HepG2 (cell line): ENCODE data around the gene ZPR1. TPM values are rescaled to one million over a fixed set of nuclear protein-coding genes. Genes with fewer than 3 reads are reported as not detected.

Experiments used
- ARID4A ChIP-seq: sonication (generic); formaldehyde crosslinking; IDR thresholded peaks from 2 replicates; pipeline ENCODE4 v1.5.0; 2020; ENCODE audit warnings: mild to moderate bottlenecking, missing genetic modification reagents, borderline replicate concordance
- ATF3 ChIP-seq: sonication (generic); formaldehyde crosslinking; IDR thresholded peaks from 2 replicates; pipeline ENCODE4 v1.4.0; 2020; ENCODE audit warnings: missing genetic modification reagents
- CREB3 ChIP-seq: sonication (generic); formaldehyde crosslinking; IDR thresholded peaks from 2 replicates; pipeline ENCODE4 v1.5.0; 2020; ENCODE audit warnings: missing genetic modification reagents
- CSRNP2 ChIP-seq: sonication (generic); formaldehyde crosslinking; conservative IDR thresholded peaks from 2 replicates; pipeline ENCODE4 v1.8.0; 2022; ENCODE audit warnings: low read depth, missing genetic modification reagents
- DZIP1 ChIP-seq: sonication (generic); formaldehyde crosslinking; IDR thresholded peaks from 2 replicates; pipeline ENCODE4 v1.5.0; 2020; ENCODE audit warnings: mild to moderate bottlenecking, missing genetic modification reagents
- GATAD1 ChIP-seq: IDR thresholded peaks from 2 replicates; pipeline ENCODE4 v1.6.1; 2016; ENCODE audit warnings: missing genetic modification reagents, missing compliant biosample characterization
- HMGXB3 ChIP-seq: sonication (generic); formaldehyde crosslinking; IDR thresholded peaks from 2 replicates; pipeline ENCODE4 v1.4.0; 2020; ENCODE audit warnings: missing genetic modification reagents, borderline replicate concordance
- HOXA7 ChIP-seq: sonication (generic); formaldehyde crosslinking; IDR thresholded peaks from 2 replicates; pipeline ENCODE4 v1.8.1; 2022; ENCODE audit warnings: mild to moderate bottlenecking, missing genetic modification reagents, moderate library complexity
- ONECUT2 ChIP-seq: sonication (generic); formaldehyde crosslinking; IDR thresholded peaks from 2 replicates; pipeline ENCODE4 v1.4.0; 2020; ENCODE audit warnings: missing genetic modification reagents
- ZKSCAN8 ChIP-seq: IDR thresholded peaks from 2 replicates; pipeline ENCODE4 v1.6.1; 2016; ENCODE audit warnings: borderline replicate concordance, missing genetic modification reagents, missing compliant biosample characterization
- ZNF589 ChIP-seq: sonication (generic); formaldehyde crosslinking; conservative IDR thresholded peaks from 2 replicates; pipeline ENCODE4 v1.8.0; 2022; ENCODE audit warnings: mild to moderate bottlenecking, moderate library complexity, missing genetic modification reagents
- ZNF652 ChIP-seq: IDR thresholded peaks from 2 replicates; pipeline ENCODE4 v1.6.1; 2016; ENCODE audit warnings: low read depth, borderline replicate concordance
- ZNF747 ChIP-seq: sonication (generic); formaldehyde crosslinking; IDR thresholded peaks from 2 replicates; pipeline ENCODE4 v1.8.1; 2023; ENCODE audit warnings: missing genetic modification reagents, mild to moderate bottlenecking, borderline replicate concordance
- polyA plus RNA-seq, 8 experiments: library from polyadenylated mRNA; depleted of rRNA in 3 of 8; stranded (reverse) in 7 of 8; unstranded in 1 of 8; fragments of >200 nt; fragmentation: Illumina TruSeq in 4 of 8; extraction: Trizol in 4 of 8; gene quantifications; 2 replicates each; pipeline versions ENCODE4 v1.2.1 to v1.2.3, GENCODE V29; 2011 to 2016; ENCODE audit warnings: low read depth in 4 of 8, missing spikeins in 1 of 8, mixed read lengths in 1 of 8; ENCODE audit not compliant: insufficient read depth in 1 of 8
- total RNA-seq, 5 experiments: library from RNA; depleted of rRNA; stranded (reverse); fragments of >200 nt; fragmentation: Illumina TruSeq; extraction: Trizol; gene quantifications; 2 replicates each; pipeline ENCODE4 v1.2.3, GENCODE V29; 2016; ENCODE audit warnings: low read depth in 1 of 5

The ZPR1 gene
- total and polyA plus RNA-seq, 2 of the 13 experiments (the other 11 are each of a cell fraction or from before 2014, with no cell fraction given) = 40.0 to 79.3 TPM

GRCh38 chr11:116772443-116773202, 15.2 kb downstream of the ZPR1 start, which contains the start of gene BUD13 (continued):
- TF ChIP-seq DZIP1 (CRISPR knock-in tag) = peak; percentile 33; the same call in 1 of the 2 replicates
- TF ChIP-seq ARID4A (CRISPR knock-in tag) = peak; percentile 97
- TF ChIP-seq HOXA7 (CRISPR knock-in tag) = no peak
- TF ChIP-seq ZKSCAN8 (CRISPR knock-in tag) = no peak
- peak; percentile 52; the same call in 1 of the 2 replicates for TF ChIP-seq ONECUT2 (CRISPR knock-in tag)
- no peak for TF ChIP-seq ZNF589 (CRISPR knock-in tag)
- peak; percentile 76; the same call in 1 of the 2 replicates for TF ChIP-seq HMGXB3 (CRISPR knock-in tag)
- TF ChIP-seq ZNF747 = peak; percentile 96
- TF ChIP-seq CREB3 (CRISPR knock-in tag) = peak; percentile 61; the same call in 1 of the 2 replicates
- TF ChIP-seq ZNF652 (CRISPR knock-in tag) = no peak
- TF ChIP-seq CSRNP2 (CRISPR knock-in tag) = no peak
- no peak; the same call in 1 of the 2 replicates for TF ChIP-seq ATF3 (CRISPR knock-in tag)
- peak; percentile 96 for TF ChIP-seq GATAD1 (CRISPR knock-in tag)
